ENCODE data around the gene SUCO.

The SUCO gene

GRCh38 chr1:172623748-172624147 is 90.8 kb downstream of the SUCO start:
- no peak for TF ChIP-seq CTCF (IDR thresholded peaks at IDR 0.05; ENCODE audit: low read depth, low read length)
- no peak overlapping the region for H3K4me3 ChIP-seq (ENCODE audit: low read depth, low read length)

- no peak for TF ChIP-seq CTCF (IDR thresholded peaks at IDR 0.05; ENCODE audit: low read depth, low read length)
- H3K4me3 ChIP-seq (ENCODE audit: low read depth, low read length) = no peak overlapping the region
Measured at GRCh38 chr1:172626845-172627244, 93.9 kb downstream of the SUCO start.

- TF ChIP-seq CTCF (IDR thresholded peaks at IDR 0.05; ENCODE audit: low read depth, low read length) = no peak
- H3K4me3 ChIP-seq (ENCODE audit: low read depth, low read length) = no peak overlapping the region
Measured at GRCh38 chr1:172627702-172628101, 94.8 kb downstream of the SUCO start.

GRCh38 chr1:172628401-172628800 is 95.5 kb downstream of the SUCO start:
- TF ChIP-seq CTCF (IDR thresholded peaks at IDR 0.05; ENCODE audit: low read depth, low read length) = no peak

GRCh38 chr1:172629170-172629569 is 96.2 kb downstream of the SUCO start:
- no peak overlapping the region for H3K4me3 ChIP-seq (ENCODE audit: low read depth, low read length)
- no peak for TF ChIP-seq CTCF (IDR thresholded peaks at IDR 0.05; ENCODE audit: low read depth, low read length)

More at GRCh38 chr1:172628401-172628800, 95.5 kb downstream of the SUCO start:
- no peak overlapping the region for H3K4me3 ChIP-seq (ENCODE audit: low read depth, low read length)

- no peak overlapping the region for H3K4me3 ChIP-seq (ENCODE audit: low read depth, low read length)
- no peak for TF ChIP-seq CTCF (IDR thresholded peaks at IDR 0.05; ENCODE audit: low read depth, low read length)
Measured at GRCh38 chr1:172629638-172630037, 96.7 kb downstream of the SUCO start.

- H3K4me3 ChIP-seq (ENCODE audit: low read depth, low read length) = no peak overlapping the region
- no peak for TF ChIP-seq CTCF (IDR thresholded peaks at IDR 0.05; ENCODE audit: low read depth, low read length)
Measured at GRCh38 chr1:172630056-172630818, 97.3 kb downstream of the SUCO start.
